HepG2 (cell line): Measurements from ENCODE around the gene NOL12. TPM values are rescaled to one million over a fixed set of nuclear protein-coding genes. Genes with fewer than 3 reads are reported as not detected.

Source experiments
- AFF4 ChIP-seq: sonication (generic); formaldehyde crosslinking; IDR thresholded peaks from 2 replicates; pipeline ENCODE4 v1.4.0; 2020; ENCODE audit warnings: missing genetic modification reagents
- CEBPB ChIP-seq: IDR thresholded peaks from 2 replicates; pipeline ENCODE4 v1.6.1; 2011; ENCODE audit warnings: low read depth, low read length, improper control_type of control experiment, borderline replicate concordance
- FOXC1 ChIP-seq: sonication (generic); formaldehyde crosslinking; IDR thresholded peaks from 2 replicates; pipeline ENCODE4 v1.8.0; 2022; ENCODE audit warnings: mild to moderate bottlenecking, missing genetic modification reagents, borderline replicate concordance
- KDM4B ChIP-seq: sonication (generic); formaldehyde crosslinking; IDR thresholded peaks from 2 replicates; pipeline ENCODE4 v1.4.0; 2020; ENCODE audit warnings: missing genetic modification reagents
- MYC ChIP-seq: sonication (generic); formaldehyde crosslinking; IDR thresholded peaks from 2 replicates; pipeline ENCODE4 v1.9.0; 2021; ENCODE audit warnings: missing genetic modification reagents, borderline replicate concordance
- NFE2 ChIP-seq: sonication (generic); formaldehyde crosslinking; IDR thresholded peaks from 2 replicates; pipeline ENCODE4 v1.4.0; 2020; ENCODE audit warnings: missing genetic modification reagents
- SMARCE1 ChIP-seq: fragments of 450-650 bp; IDR thresholded peaks from 2 replicates; pipeline ENCODE4 v1.6.1; 2017; ENCODE audit warnings: borderline replicate concordance
- SP5 ChIP-seq: IDR thresholded peaks from 2 replicates; pipeline ENCODE4 v1.6.1; 2016; ENCODE audit warnings: low read depth, borderline replicate concordance
- TRIM24 ChIP-seq: sonication (generic); formaldehyde crosslinking; IDR thresholded peaks from 2 replicates; pipeline ENCODE4 v1.8.0; 2022; ENCODE audit warnings: mild to moderate bottlenecking, missing genetic modification reagents
- YEATS4 ChIP-seq: sonication (generic); formaldehyde crosslinking; IDR thresholded peaks from 2 replicates; pipeline ENCODE4 v1.4.0; 2020; ENCODE audit warnings: missing genetic modification reagents, borderline replicate concordance
- ZEB1 ChIP-seq: IDR thresholded peaks from 2 replicates; pipeline ENCODE4 v1.6.1; 2012; ENCODE audit warnings: mild to moderate bottlenecking, low read depth, inconsistent platforms; ENCODE audit not compliant: insufficient replicate concordance
- ZFAT ChIP-seq: sonication (generic); formaldehyde crosslinking; conservative IDR thresholded peaks from 2 replicates; pipeline ENCODE4 v1.8.1; 2023; ENCODE audit warnings: missing genetic modification reagents, inconsistent platforms
- ZHX2 ChIP-seq, 2 experiments: sonication (generic) in 1 of 2; formaldehyde crosslinking in 1 of 2; IDR thresholded peaks; 2 replicates each; pipeline versions ENCODE4 v1.6.1 to v1.9.0; 2014 to 2022; ENCODE audit warnings: antibody characterized with exemption in 1 of 2, borderline replicate concordance in 1 of 2, inconsistent platforms in 1 of 2, low read depth in 1 of 2, missing genetic modification reagents in 1 of 2
- ZMYM2 ChIP-seq: sonication (generic); formaldehyde crosslinking; IDR thresholded peaks from 2 replicates; pipeline ENCODE4 v1.8.0; 2022; ENCODE audit warnings: mild to moderate bottlenecking, missing genetic modification reagents
- ZNF343 ChIP-seq: sonication (generic); formaldehyde crosslinking; IDR thresholded peaks from 2 replicates; pipeline ENCODE4 v1.4.0; 2020; ENCODE audit warnings: mild to moderate bottlenecking, missing genetic modification reagents
- ZNF362 ChIP-seq: sonication (generic); formaldehyde crosslinking; IDR thresholded peaks from 2 replicates; pipeline ENCODE4 v1.4.0; 2020; ENCODE audit warnings: missing genetic modification reagents, mild to moderate bottlenecking, borderline replicate concordance
- ZNF775 ChIP-seq: sonication (generic); formaldehyde crosslinking; IDR thresholded peaks from 2 replicates; pipeline ENCODE4 v1.4.0; 2020; ENCODE audit warnings: missing genetic modification reagents, mild to moderate bottlenecking, moderate library complexity, borderline replicate concordance
- ZSCAN20 ChIP-seq: sonication (generic); formaldehyde crosslinking; IDR thresholded peaks from 2 replicates; pipeline ENCODE4 v1.4.0; 2020; ENCODE audit warnings: missing genetic modification reagents, mild to moderate bottlenecking, borderline replicate concordance
- polyA plus RNA-seq, 8 experiments: library from polyadenylated mRNA; depleted of rRNA in 3 of 8; stranded (reverse) in 7 of 8; unstranded in 1 of 8; fragments of >200 nt; fragmentation: Illumina TruSeq in 4 of 8; extraction: Trizol in 4 of 8; gene quantifications; 2 replicates each; pipeline versions ENCODE4 v1.2.1 to v1.2.3, GENCODE V29; 2011 to 2016; ENCODE audit warnings: low read depth in 4 of 8, missing spikeins in 1 of 8, mixed read lengths in 1 of 8; ENCODE audit not compliant: insufficient read depth in 1 of 8
- total RNA-seq, 5 experiments: library from RNA; depleted of rRNA; stranded (reverse); fragments of >200 nt; fragmentation: Illumina TruSeq; extraction: Trizol; gene quantifications; 2 replicates each; pipeline ENCODE4 v1.2.3, GENCODE V29; 2016; ENCODE audit warnings: low read depth in 1 of 5

The NOL12 gene
- total and polyA plus RNA-seq, 2 of the 13 experiments (the other 11 are each of a cell fraction or from before 2014, with no cell fraction given): 14.3 to 31.4 TPM

- TF ChIP-seq ZHX2 (IDR thresholded peaks at IDR 0.05; ENCODE audit: low read depth): no peak
- no peak; the same call in 1 of the 2 replicates for TF ChIP-seq ZHX2 (CRISPR knock-in tag; IDR thresholded peaks at IDR 0.05; ENCODE audit: borderline replicate concordance)
- peak; percentile 46; the same call in 1 of the 2 replicates for TF ChIP-seq MYC (CRISPR knock-in tag)
- no peak for TF ChIP-seq KDM4B
- no peak for TF ChIP-seq ZSCAN20 (CRISPR knock-in tag)
- no peak for TF ChIP-seq SMARCE1
- peak; percentile 88 for TF ChIP-seq YEATS4 (CRISPR knock-in tag)
- 0 out of 2 replicates have a peak, but pooled peaks have one; percentile 29 for TF ChIP-seq ZNF343
- no peak for TF ChIP-seq ZNF775 (CRISPR knock-in tag)
- no peak for TF ChIP-seq ZFAT (CRISPR knock-in tag)
- TF ChIP-seq AFF4: no peak
- 0 out of 2 replicates have a peak, but pooled peaks have one; percentile 34 for TF ChIP-seq TRIM24 (CRISPR knock-in tag)
- no peak for TF ChIP-seq ZEB1
- peak; percentile 80 for TF ChIP-seq ZMYM2 (CRISPR knock-in tag)
- TF ChIP-seq FOXC1 (CRISPR knock-in tag): no peak
- peak; percentile 31; the same call in 1 of the 2 replicates for TF ChIP-seq SP5 (CRISPR knock-in tag)
- peak; percentile 54; the same call in 1 of the 2 replicates for TF ChIP-seq CEBPB
- TF ChIP-seq NFE2: no peak
- TF ChIP-seq ZNF362 (CRISPR knock-in tag): no peak
Measured at GRCh38 chr22:37659066-37659896, 26.9 kb upstream of the NOL12 start (continued).
